PC-9 (cell line): ENCODE measurements around the gene FUNDC2. TPM values are rescaled to one million over a fixed set of nuclear protein-coding genes. Genes with fewer than 3 reads are reported as not detected.
A peak's percentile ranks its signal among the peaks of the same experiment; 100 is the strongest.

Experiments
- BruUV-seq: library from RNA; stranded (reverse); fragments of 400-500 nt; replicated peaks from 2 replicates; lab custom pipeline; 2021; lab: Mats Ljungman, UMichigan
- CTCF ChIA-PET: fragments of 300-600 bp; sonication (Branson Sonifier 250); formaldehyde crosslinking; loops from one replicate; lab custom pipeline; 2022; ENCODE audit warnings: antibody characterized with exemption; lab: Charles Lee
- POLR2A ChIA-PET: fragments of 300-600 bp; sonication (Branson Sonifier 250); formaldehyde crosslinking; loops from one replicate; lab custom pipeline; 2022; ENCODE audit warnings: antibody characterized with exemption; ENCODE audit not compliant: unreplicated experiment; lab: Charles Lee
- DNase-seq, 2 experiments: peaks; one replicate each; pipeline versions ENCODE4 v3.0.0 to v3.0.0-alpha.2; 2015 to 2022; ENCODE audit warnings: mixed read lengths in 1 of 2
- H2AFZ ChIP-seq: fragments of 200-600 bp; sonication (generic); 2 replicates; pipeline ENCODE4 v1.8.1; 2017; ENCODE audit warnings: antibody characterized with exemption
- H3F3A ChIP-seq: fragments of 200-600 bp; sonication (generic); 2 replicates; pipeline ENCODE4 v1.8.1; 2017; ENCODE audit warnings: antibody characterized with exemption, mild to moderate bottlenecking, low read depth; ENCODE audit not compliant: insufficient read depth
- H3K27ac ChIP-seq: fragments of 200-600 bp; sonication (generic); 2 replicates; pipeline ENCODE4 v1.6.1; 2016; ENCODE audit warnings: mixed run types
- H3K27me3 ChIP-seq: fragments of 200-600 bp; sonication (generic); 2 replicates; pipeline ENCODE4 v1.6.1; 2016; ENCODE audit warnings: low read depth, mixed run types; ENCODE audit not compliant: insufficient read depth
- H3K36me3 ChIP-seq: fragments of 200-600 bp; sonication (generic); 2 replicates; pipeline ENCODE4 v1.6.1; 2016; ENCODE audit warnings: low read depth, mixed run types
- H3K4me1 ChIP-seq: fragments of 200-600 bp; sonication (generic); replicated peaks from 2 replicates; pipeline ENCODE4 v1.6.1; 2016; ENCODE audit warnings: mixed run types; ENCODE audit not compliant: insufficient read depth
- H3K4me2 ChIP-seq: fragments of 200-600 bp; sonication (generic); 2 replicates; pipeline ENCODE4 v1.6.1; 2017; ENCODE audit warnings: mixed run types
- H3K4me3 ChIP-seq: fragments of 200-600 bp; sonication (generic); 2 replicates; pipeline ENCODE4 v1.6.1; 2016; ENCODE audit warnings: mixed run types
- H3K79me2 ChIP-seq: fragments of 200-600 bp; sonication (generic); 2 replicates; pipeline ENCODE4 v1.6.1; 2017; ENCODE audit warnings: low read depth, mixed run types
- H3K9me2 ChIP-seq: fragments of 200-600 bp; sonication (generic); 2 replicates; pipeline ENCODE4 v1.8.1; 2017; ENCODE audit warnings: mild to moderate bottlenecking; ENCODE audit not compliant: insufficient read depth
- H3K9me3 ChIP-seq: fragments of 200-600 bp; sonication (generic); 2 replicates; pipeline ENCODE4 v1.8.1; 2016; ENCODE audit warnings: low read depth; ENCODE audit not compliant: insufficient read depth
- H4K20me1 ChIP-seq: fragments of 200-600 bp; sonication (generic); 2 replicates; pipeline ENCODE4 v1.8.1; 2017; ENCODE audit not compliant: insufficient read depth
- CTCF ChIP-seq: fragments of 200-600 bp; sonication (generic); conservative IDR thresholded peaks from 2 replicates; pipeline ENCODE4 v1.6.1; 2017; ENCODE audit warnings: mixed run types, antibody characterized with exemption, mild to moderate bottlenecking, moderate library complexity
- EZH2 ChIP-seq: fragments of 200-600 bp; sonication (generic); IDR thresholded peaks from 2 replicates; pipeline ENCODE4 v1.8.0; 2017; ENCODE audit warnings: antibody characterized with exemption, low read depth
- intact Hi-C: fragments of 100-400 bp; cut with micrococcal nuclease; formaldehyde crosslinking; loops from one replicate; pipeline ENCODE4 v1.10.0; 2022; ENCODE audit not compliant: unreplicated experiment
- total RNA-seq: library from RNA; stranded (reverse); gene quantifications from 2 replicates; pipeline ENCODE4 v1.2.3, GENCODE V29; 2021

Gene FUNDC2
- total RNA-seq, 1 experiment from 2014 or later: 90.6 TPM

DNA sequence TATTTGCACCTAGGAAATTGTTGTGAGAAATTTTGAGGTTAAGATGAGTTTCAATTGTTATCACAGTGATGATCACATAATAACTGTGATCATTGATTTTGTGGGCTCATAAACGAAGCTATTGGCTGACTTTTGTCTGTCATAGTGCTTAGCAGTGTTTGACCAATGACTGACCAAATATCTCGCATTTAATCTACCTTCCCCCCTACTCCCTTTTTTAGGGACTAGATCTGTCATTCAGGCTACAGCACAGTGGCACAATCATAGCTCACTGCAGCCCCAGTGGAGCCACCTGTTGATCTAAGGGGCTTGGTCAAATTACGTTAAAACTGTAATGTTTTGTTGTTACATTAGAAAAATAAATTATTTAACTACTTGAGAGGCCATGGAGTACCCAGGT, 1.5 kb downstream of the FUNDC2 start:
- H3K9me2 ChIP-seq: no peaks in the 10 kb centered on the region
- H4K20me1 ChIP-seq: no peaks in the 10 kb centered on the region

DNA sequence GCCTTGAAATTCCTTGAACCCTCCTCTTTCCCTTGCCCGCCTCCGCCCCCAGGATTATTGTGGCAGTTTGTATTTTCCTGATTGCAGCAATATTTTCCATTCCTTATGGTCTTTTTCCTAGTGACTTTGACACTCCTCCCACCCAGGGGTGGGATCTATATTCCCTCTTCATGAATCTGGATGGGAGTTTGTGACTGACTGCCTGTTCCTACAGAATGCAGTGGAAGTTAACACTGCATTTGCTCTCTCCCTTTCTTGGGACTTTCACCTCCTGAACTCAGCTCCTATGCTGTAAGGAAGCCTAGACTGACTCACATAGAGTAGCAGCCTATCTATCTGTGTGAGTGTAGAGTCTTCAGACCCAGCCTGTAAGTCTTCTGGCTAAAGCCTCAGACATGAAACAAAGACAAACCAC, 2.2 kb downstream of the FUNDC2 start:
- Histone ChIP-seq H3K9me3 (no peaks in the 10 kb centered on the region), H3F3A (peaks cover 16% of the 10 kb centered on the region), H2AFZ (no peak overlapping the region), H3K4me1 (peaks cover 13% of the 10 kb centered on the region), H3K9me2 (no peaks in the 10 kb centered on the region), H3K36me3 (no peaks in the 10 kb centered on the region), H3K4me3 (peak overlapping the region; percentile 94; the same call in 1 of the 2 replicates), H4K20me1 (no peaks in the 10 kb centered on the region), H3K27ac (no peak overlapping the region), H3K79me2 (peaks cover 40% of the 10 kb centered on the region), H3K27me3 (no peaks in the 10 kb centered on the region), H3K4me2 (peak overlapping the region; percentile 87)
- intact Hi-C loops: loop anchor here (10.0 kb wide), 1 partner anchor 654 kb away; the partner anchor contains the start of genes EMD and FLNA
- DNase-seq: no peak
- TSS peak; percentile 4 for BruUV-seq
- TF ChIP-seq CTCF: no peak
- TF ChIP-seq EZH2: no peak
- ChIA-PET POLR2A (no interaction called here), CTCF (interaction anchor here (0.7 kb wide), 1 partner anchor 64 kb away, joined by 6 read pairs; no protein-coding TSS in a partner anchor)

More for the DNA sequence above, 1.5 kb downstream of the FUNDC2 start:
- Histone ChIP-seq H3K27me3 (no peaks in the 10 kb centered on the region), H3K36me3 (no peaks in the 10 kb centered on the region), H3K27ac (peak overlapping the region; percentile 96), H3F3A (peaks cover 16% of the 10 kb centered on the region), H3K4me3 (peak overlapping the region; percentile 94), H3K9me3 (no peaks in the 10 kb centered on the region), H3K79me2 (peaks cover 40% of the 10 kb centered on the region), H2AFZ (peak overlapping the region; percentile 83), H3K4me2 (peak overlapping the region; percentile 87), H3K4me1 (peaks cover 13% of the 10 kb centered on the region)
- BruUV-seq: no TSS peak
- TF ChIP-seq CTCF (no peak), EZH2 (no peak)
- CTCF ChIA-PET: no interaction called here
- DNase-seq: no peak
- intact Hi-C loops: loop anchor here (10.0 kb wide), 1 partner anchor 653 kb away; the partner anchor contains the start of genes EMD and FLNA
- POLR2A ChIA-PET: interaction anchor here (0.6 kb wide), 1 partner anchor 113 kb away, joined by 7 read pairs; no protein-coding TSS in a partner anchor

- no peak overlapping the region for H3K4me3 ChIP-seq
- H3K4me1 ChIP-seq: peaks cover 13% of the 10 kb centered on the region
- no peak overlapping the region for H2AFZ ChIP-seq
- H3K4me2 ChIP-seq: no peak overlapping the region
- H3K36me3 ChIP-seq: peaks cover 5% of the 10 kb centered on the region; the same call in 1 of the 2 replicates
- no peak overlapping the region for H3K27ac ChIP-seq
- H3K9me3 ChIP-seq: no peaks in the 10 kb centered on the region
- DNase-seq: no peak
- intact Hi-C loops: no loop called here
- ChIA-PET POLR2A (no interaction called here), CTCF (no interaction called here)
- H3K79me2 ChIP-seq: peaks cover 40% of the 10 kb centered on the region
- peaks cover 10% of the 10 kb centered on the region for H3F3A ChIP-seq
- no TSS peak for BruUV-seq
- no peaks in the 10 kb centered on the region for H3K9me2 ChIP-seq
- H3K27me3 ChIP-seq: no peaks in the 10 kb centered on the region
- TF ChIP-seq EZH2: no peak
- no peak for TF ChIP-seq CTCF
- H4K20me1 ChIP-seq: no peaks in the 10 kb centered on the region
Observed at GRCh38 chrX:155031657-155032056, 5.0 kb downstream of the FUNDC2 start.
